Measurements from ENCODE around the gene HMGCS1.

- TF ChIP-seq CTCF (IDR thresholded peaks at IDR 0.05; ENCODE audit: low read depth, low read length) (no peak), EZH2phosphoT487 (IDR thresholded peaks at IDR 0.05; ENCODE audit: low read depth) (no peak)
These were observed 19.0 kb downstream of the HMGCS1 start for GRCh38 chr5:43294226-43294625.
